Uterus (tissue), 2 donors: Measurements from ENCODE around the gene UPK1B.

Experiments
- POLR2A ChIP-seq, 2 donors: fragments of 450-650 bp; IDR thresholded peaks; one replicate each; pipeline ENCODE4 v1.6.1; 2016; ENCODE audit warnings: antibody characterized with exemption in 2 of 2, mild to moderate bottlenecking in 1 of 2, moderate library complexity in 1 of 2
- TF ChIP-seq, protein P1 (sequence below), 4 experiments: fragments of 200-600 bp in 2 of 4; fragments of 450-650 bp in 2 of 4; sonication (generic) in 2 of 4; IDR thresholded peaks; one replicate each; pipeline ENCODE4 v1.5.1; 2016 to 2019; ENCODE audit warnings: antibody characterized with exemption in 4 of 4, mild to moderate bottlenecking in 2 of 4, moderate library complexity in 1 of 4

GRCh38 chr3:119147494-119147893 is 25.9 kb upstream of the UPK1B start:
- TF ChIP-seq, protein P1, sequence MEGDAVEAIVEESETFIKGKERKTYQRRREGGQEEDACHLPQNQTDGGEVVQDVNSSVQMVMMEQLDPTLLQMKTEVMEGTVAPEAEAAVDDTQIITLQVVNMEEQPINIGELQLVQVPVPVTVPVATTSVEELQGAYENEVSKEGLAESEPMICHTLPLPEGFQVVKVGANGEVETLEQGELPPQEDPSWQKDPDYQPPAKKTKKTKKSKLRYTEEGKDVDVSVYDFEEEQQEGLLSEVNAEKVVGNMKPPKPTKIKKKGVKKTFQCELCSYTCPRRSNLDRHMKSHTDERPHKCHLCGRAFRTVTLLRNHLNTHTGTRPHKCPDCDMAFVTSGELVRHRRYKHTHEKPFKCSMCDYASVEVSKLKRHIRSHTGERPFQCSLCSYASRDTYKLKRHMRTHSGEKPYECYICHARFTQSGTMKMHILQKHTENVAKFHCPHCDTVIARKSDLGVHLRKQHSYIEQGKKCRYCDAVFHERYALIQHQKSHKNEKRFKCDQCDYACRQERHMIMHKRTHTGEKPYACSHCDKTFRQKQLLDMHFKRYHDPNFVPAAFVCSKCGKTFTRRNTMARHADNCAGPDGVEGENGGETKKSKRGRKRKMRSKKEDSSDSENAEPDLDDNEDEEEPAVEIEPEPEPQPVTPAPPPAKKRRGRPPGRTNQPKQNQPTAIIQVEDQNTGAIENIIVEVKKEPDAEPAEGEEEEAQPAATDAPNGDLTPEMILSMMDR (IDR thresholded peaks at IDR 0.05), result no peak
- no peak for TF ChIP-seq POLR2A (IDR thresholded peaks at IDR 0.05)
